Right lung (tissue), 5 donors: ENCODE data around the gene SHISA6. TPM values are rescaled to one million over a fixed set of nuclear protein-coding genes. Genes with fewer than 3 reads are reported as not detected.
"Not testable (repeated sequence)": the region's sequence is repeated elsewhere in the genome, so short reads cannot be mapped to it uniquely, and the experiment has no call there.

Experiments used
- DNase-seq, 2 donors: peaks; one replicate each; pipeline ENCODE4 v3.0.0-alpha.2; 2013
- polyA plus RNA-seq, 5 donors: library from polyadenylated mRNA; unstranded; fragments of 120-200 nt; gene quantifications; one replicate each; pipeline versions ENCODE4 v1.2.1 to v1.2.3, GENCODE V29; 2013; ENCODE audit warnings: inconsistent platforms in 1 of 5, low replicate concordance in 1 of 5; ENCODE audit not compliant: insufficient read length in 5 of 5, insufficient read depth in 1 of 5

Gene SHISA6
- polyA plus RNA-seq, 5 donors, result 0.07 to 0.56 (median 0.14) TPM

GRCh38 chr17:11302401-11303186 lies 61.6 kb downstream of the SHISA6 start:
- DNase-seq, result no peak

GRCh38 chr17:11303773-11304394 lies 62.9 kb downstream of the SHISA6 start:
- no peak for DNase-seq

DNA sequence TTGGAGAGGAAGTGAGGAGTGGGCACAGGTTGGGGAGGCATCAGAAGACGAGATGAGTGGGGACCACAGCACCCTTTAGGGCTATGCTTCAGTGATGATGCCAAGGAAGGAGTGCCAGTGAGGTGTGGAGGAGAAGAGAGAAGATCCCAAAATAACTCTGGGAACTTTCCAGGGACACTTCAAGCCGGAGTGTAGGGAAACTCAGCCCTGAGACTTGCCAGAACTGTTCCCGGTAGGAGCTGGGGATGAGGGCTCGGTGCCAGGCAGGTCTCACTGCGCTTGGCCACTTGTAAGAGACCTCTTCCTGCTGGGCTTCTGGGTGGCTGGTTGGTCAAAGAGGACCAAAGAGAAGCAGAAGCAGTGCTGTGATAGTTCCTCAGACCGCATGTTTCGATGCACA lies 63.6 kb downstream of the SHISA6 start:
- DNase-seq, result no peak

DNA sequence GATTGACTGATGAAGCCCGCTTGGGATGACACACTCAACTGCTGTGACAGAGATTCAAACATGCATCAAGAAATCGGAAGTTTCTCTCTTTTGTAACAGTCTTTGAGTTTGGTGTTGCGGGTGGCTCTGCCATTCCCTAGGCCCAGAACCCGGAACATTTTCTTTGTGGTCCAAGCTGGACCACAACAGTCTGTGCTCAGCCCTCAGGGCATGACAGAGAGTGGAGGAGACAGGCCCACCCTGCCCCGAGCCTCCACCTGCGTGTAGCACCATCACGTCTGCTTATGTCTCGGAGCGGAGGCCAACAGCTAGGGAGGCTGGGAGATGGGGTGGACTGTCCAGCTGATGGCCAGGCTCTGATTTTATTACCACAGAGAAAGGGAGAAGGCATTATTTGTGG lies 64.5 kb downstream of the SHISA6 start:
- DNase-seq, result no peak

- DNase-seq, result no peak
These were observed 67.5 kb downstream of the SHISA6 start for GRCh38 chr17:11308531-11308930.

- no peak for DNase-seq
These were observed 68.0 kb downstream of the SHISA6 start for GRCh38 chr17:11309033-11309432.

DNA sequence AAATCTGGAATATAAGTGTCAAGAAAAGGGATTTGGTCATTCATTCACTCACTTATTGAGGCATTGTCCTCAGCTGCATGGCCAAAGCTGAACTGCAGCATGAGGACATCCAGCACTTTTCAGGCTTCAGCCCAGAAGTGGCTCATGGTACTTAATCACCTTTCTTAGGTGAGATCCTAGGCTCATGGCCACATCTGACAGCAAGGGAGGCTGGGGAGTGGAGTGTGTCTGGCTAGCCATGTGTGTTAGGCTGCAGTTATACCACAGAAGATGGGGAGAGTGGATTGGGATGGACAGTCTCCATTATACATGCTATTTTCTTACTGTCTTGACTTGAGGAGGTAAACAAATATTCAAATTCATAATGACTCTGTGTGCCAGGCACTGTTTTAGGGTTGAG lies 68.8 kb downstream of the SHISA6 start:
- no peak for DNase-seq

DNA sequence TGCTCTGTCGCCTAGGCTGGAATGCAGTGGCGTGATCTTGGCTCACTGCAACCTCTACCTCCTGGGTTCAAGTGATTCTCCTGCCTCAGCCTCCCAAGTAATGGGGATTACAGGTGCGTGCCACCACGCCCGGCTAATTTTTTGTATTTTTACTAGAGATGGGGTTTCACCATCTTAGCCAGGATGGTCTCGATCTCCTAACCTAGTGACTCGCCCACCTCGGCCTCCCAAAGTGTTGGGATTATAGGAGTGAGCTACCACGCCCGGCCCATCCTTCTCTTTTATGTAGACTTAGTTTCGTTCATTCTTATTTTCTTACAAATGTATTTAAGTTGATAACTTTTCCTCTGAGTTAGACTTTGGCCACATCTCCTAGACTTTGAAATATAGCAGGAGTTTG lies 75.4 kb downstream of the SHISA6 start:
- DNase-seq, result not testable (repeated sequence)

GRCh38 chr17:11318207-11318606 lies 77.2 kb downstream of the SHISA6 start:
- DNase-seq, result no peak

DNA sequence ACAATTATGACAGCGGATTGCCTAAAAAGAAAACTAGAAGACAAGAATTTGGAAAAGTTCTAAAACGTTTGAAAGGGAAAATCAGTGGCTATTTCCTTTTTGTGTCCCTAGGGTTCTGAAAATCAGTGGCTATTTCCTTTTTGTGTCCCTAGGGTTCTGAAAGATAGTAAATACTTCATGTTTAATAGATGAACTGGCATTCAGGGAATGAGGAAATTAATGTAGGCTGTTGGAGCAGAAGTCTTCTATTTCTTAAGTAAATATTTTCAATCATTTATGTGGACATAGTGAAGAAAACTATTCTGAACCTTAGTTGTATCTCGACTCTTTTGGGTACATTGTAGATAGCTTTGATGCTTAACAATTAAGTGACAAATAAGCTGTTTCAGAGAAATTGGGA lies 78.9 kb downstream of the SHISA6 start:
- DNase-seq, result no peak

DNA sequence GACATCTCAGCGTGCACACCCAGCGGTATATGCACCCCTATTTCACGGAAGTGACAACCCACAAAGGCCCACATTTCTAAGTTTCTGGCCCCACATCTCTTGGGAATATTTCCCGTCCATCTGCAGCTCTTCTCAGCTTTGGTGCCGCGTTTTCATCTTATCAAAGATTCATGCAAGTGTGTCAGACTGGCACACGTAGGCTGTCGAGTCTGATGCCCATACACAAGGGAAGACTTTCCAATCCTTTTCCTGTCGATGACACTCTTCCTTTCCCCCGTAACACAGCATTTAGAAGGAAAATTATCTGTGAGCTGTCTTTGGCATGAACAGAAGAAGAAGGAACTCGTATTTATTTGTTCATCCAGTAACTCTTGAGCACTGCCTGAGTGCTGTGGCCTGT lies 83.0 kb downstream of the SHISA6 start:
- no peak for DNase-seq

DNA sequence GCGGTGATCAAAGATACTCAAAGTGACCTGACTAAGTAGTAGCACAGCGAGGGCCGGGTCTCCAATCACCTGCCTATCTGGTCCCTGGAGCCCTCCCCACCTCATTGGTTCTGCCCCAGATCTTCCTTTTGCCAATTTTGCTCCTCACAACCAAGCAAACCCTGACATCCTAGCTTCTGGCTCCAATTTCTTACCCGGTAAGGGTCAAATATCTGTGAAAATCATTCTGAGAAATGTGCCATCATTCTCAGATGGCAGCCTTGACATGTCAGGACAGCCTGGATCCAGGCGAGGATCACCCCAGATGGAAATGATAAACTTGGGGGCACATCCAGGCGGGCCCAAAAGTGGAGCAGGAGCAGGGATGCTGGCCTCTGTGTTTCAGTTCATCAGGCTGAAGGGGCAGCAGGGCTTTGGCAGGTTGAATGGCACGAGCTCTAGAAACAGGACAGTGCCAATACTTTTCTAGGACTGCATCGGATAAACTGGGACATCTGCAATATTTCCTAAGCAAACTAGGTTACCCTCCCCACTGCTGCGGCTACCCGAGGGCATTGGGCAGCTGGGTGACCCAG lies 83.9 kb downstream of the SHISA6 start:
- no peak for DNase-seq

DNA sequence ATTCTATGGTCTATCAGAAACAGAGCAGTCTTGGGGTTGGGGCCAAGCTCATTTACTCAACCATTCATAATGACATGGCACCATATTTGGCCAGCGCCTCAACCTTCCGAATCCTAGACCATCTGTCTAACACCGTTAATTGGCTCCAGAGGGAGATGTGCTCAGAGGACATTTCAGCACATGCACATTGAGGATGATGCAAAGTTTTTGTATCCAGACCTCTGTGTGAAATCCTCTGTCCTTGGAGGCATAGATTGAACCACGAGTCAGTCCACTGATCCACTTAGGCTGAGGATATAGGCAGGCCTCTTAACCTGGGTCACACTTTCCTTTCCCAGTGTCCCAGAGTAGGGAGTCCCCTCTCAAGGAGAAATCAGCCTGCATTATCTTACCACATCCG lies 85.5 kb downstream of the SHISA6 start:
- DNase-seq, result no peak

- DNase-seq, result no peak
These were observed 87.8 kb downstream of the SHISA6 start for GRCh38 chr17:11328770-11329169.

DNA sequence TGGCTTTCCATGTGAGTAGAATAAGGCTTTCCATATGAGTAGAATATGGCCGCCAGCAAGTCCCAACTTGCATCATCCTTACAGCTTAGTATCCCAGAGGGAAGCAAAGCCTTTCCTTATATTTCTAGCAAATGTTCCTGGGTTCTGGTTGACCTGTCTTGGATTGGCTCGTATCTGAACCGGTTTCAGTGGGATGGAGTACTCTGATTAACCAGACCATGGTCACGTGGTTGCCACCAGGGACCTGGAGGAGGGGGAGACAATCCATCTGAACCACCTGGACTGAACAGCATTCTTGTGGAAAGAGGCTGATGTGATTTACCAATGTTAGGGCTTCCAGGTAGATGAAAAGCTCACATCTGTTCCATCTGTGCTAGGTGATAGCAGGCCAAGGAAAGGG lies 89.0 kb downstream of the SHISA6 start:
- no peak for DNase-seq

GRCh38 chr17:11330826-11331225 lies 89.8 kb downstream of the SHISA6 start:
- DNase-seq, result no peak

- DNase-seq, result no peak
These were observed 90.8 kb downstream of the SHISA6 start for GRCh38 chr17:11331547-11332513.

- DNase-seq, result no peak
These were observed 91.7 kb downstream of the SHISA6 start for GRCh38 chr17:11332706-11333105.

- no peak for DNase-seq
These were observed 93.5 kb downstream of the SHISA6 start for GRCh38 chr17:11334493-11334892.

DNA sequence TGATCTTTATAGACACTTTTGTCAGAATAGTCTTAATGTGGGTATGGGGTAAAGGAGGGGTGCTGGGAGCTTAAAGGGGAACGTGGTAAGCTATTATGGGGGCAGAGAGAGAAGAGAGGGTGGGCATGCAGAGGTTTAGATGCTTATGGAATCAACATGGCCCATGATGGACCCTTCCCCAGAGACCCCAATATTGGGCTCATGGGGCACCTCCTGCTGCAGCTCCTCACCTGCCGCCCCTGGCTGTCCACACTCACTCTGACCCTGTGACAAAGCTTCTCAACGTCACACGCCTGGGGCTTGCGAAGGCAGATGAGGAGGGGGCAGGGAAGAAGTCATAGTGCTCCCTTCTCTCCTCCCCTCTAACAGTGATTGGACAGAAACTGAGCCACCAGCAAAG lies 95.3 kb downstream of the SHISA6 start:
- DNase-seq, result no peak

DNA sequence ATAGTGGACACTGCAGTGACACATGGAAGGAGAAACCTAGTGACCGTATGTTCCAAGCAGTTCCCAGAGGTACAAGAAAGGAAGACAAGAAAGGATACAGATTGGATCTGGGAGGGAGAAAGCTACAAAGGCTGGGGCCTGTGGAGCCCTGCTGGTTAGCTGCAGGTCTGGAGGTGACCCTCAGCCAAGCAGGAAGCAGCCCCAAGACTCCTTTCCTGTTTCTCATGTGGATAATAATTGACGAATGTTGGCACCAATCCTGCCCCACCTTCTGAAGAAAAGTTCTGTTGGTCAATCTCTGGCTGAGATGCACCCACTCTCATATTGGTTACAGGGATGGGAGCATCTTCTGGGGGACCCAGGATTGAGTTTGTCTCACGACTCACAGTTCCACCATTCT lies 99.8 kb downstream of the SHISA6 start:
- DNase-seq, result no peak

DNA sequence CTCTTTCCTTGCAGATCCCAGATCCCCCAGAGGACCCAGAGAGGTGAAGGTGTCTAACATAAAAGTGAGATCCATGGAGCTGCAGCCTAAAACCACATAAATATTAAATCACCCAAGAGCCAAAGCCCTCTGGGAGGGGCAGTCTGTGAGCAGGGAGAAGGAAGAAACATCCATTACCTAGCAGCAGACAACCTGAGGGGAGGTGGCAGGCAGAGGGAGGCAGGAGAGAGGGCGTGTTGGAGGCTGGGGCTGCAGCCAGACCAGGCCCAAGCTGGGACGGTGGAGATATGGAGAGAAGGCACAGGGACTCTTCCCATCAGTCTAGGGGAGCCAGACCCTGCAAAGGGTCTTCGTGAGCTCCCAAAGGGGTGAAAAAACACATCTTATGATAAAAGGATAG lies 101.1 kb downstream of the SHISA6 start:
- no peak for DNase-seq
